SK-N-SH (cell line): ENCODE data around the gene ARHGEF28. TPM values are rescaled to one million over a fixed set of nuclear protein-coding genes. Genes with fewer than 3 reads are reported as not detected.

Experiments
- CTCF ChIA-PET: fragments of 300-600, 350-600 bp; formaldehyde crosslinking; extraction: SDS; loops from one replicate; lab custom pipeline; 2021; lab: Yijun Ruan, JAX
- POLR2A ChIA-PET: fragments of 350-600 bp; sonication (Branson Sonifier 250); formaldehyde crosslinking; extraction: SDS; loops from one replicate; lab custom pipeline; 2020; ENCODE audit warnings: antibody characterized with exemption, inconsistent platforms; lab: Yijun Ruan, JAX
- DNase-seq: peaks from one replicate; pipeline ENCODE4 v3.0.0; 2012
- H2AFZ ChIP-seq: fragments of 200-600 bp; sonication (generic); 2 replicates; pipeline ENCODE4 v1.8.1; 2016; ENCODE audit warnings: antibody characterized with exemption, mild to moderate bottlenecking, low read depth
- H3F3A ChIP-seq: fragments of 200-600 bp; sonication (generic); replicated peaks from 2 replicates; pipeline ENCODE3; 2016; ENCODE audit warnings: antibody characterized with exemption, mild to moderate bottlenecking; ENCODE audit not compliant: insufficient read depth
- H3K27ac ChIP-seq, 2 experiments: fragments of 200-500 bp in 1 of 2; fragments of 200-600 bp in 1 of 2; sonication (Bioruptor generic) in 1 of 2; sonication (generic), shearing (Covaris generic) in 1 of 2; 2 replicates each; pipeline versions ENCODE4 v1.5.1 to v1.6.1; 2014 to 2016; ENCODE audit warnings: low read depth in 2 of 2, inconsistent platforms in 1 of 2, low read length in 1 of 2, mild to moderate bottlenecking in 1 of 2, mixed read lengths in 1 of 2
- H3K27me3 ChIP-seq: fragments of 200-600 bp; sonication (generic), shearing (Covaris generic); 2 replicates; pipeline ENCODE4 v1.6.1; 2016; ENCODE audit warnings: mixed run types; ENCODE audit not compliant: insufficient read depth
- H3K36me3 ChIP-seq, 2 experiments: fragments of 200-500 bp in 1 of 2; fragments of 200-600 bp in 1 of 2; sonication (Bioruptor generic) in 1 of 2; sonication (generic) in 1 of 2; replicated peaks in 1 of 2; 2 replicates each; pipeline versions ENCODE3 to v1.5.1; 2014 to 2016; ENCODE audit warnings: low read length in 1 of 2, mild to moderate bottlenecking in 1 of 2; ENCODE audit not compliant: insufficient read depth in 2 of 2, control insufficient read depth in 1 of 2
- H3K4me1 ChIP-seq, 2 experiments: fragments of 200-500 bp in 1 of 2; fragments of 200-600 bp in 1 of 2; sonication (Bioruptor generic) in 1 of 2; sonication (generic), shearing (Covaris generic) in 1 of 2; 2 replicates each; pipeline versions ENCODE4 v1.5.1 to v1.6.1; 2014 to 2016; ENCODE audit warnings: low read depth in 1 of 2, low read length in 1 of 2, mixed run types in 1 of 2; ENCODE audit not compliant: insufficient read depth in 2 of 2, control insufficient read depth in 1 of 2
- H3K4me2 ChIP-seq: fragments of 200-600 bp; sonication (generic), shearing (Covaris generic); 2 replicates; pipeline ENCODE4 v1.6.1; 2017; ENCODE audit warnings: mixed run types
- H3K4me3 ChIP-seq, 2 experiments: fragments of 200-500 bp in 1 of 2; fragments of 200-600 bp in 1 of 2; sonication (Bioruptor generic) in 1 of 2; sonication (generic), shearing (Covaris generic) in 1 of 2; 2 replicates each; pipeline versions ENCODE4 v1.5.1 to v1.8.1; 2014 to 2016; ENCODE audit warnings: low read depth in 2 of 2, inconsistent platforms in 1 of 2, low read length in 1 of 2, mild to moderate bottlenecking in 1 of 2, mixed read lengths in 1 of 2, moderate library complexity in 1 of 2
- H3K79me2 ChIP-seq: fragments of 200-600 bp; sonication (generic); 2 replicates; pipeline ENCODE4 v1.8.1; 2017; ENCODE audit warnings: mild to moderate bottlenecking; ENCODE audit not compliant: insufficient read depth
- H3K9ac ChIP-seq: fragments of 200-600 bp; sonication (generic); 2 replicates; pipeline ENCODE4 v1.6.1; 2017; ENCODE audit warnings: mixed run types
- H3K9me2 ChIP-seq: fragments of 200-600 bp; sonication (generic); 2 replicates; pipeline ENCODE4 v1.6.1; 2017; ENCODE audit warnings: mixed run types
- H3K9me3 ChIP-seq: fragments of 200-600 bp; sonication (generic); 2 replicates; pipeline ENCODE4 v1.6.1; 2017; ENCODE audit warnings: mixed run types, mild to moderate bottlenecking, moderate library complexity
- H4K20me1 ChIP-seq: fragments of 200-600 bp; sonication (generic); 2 replicates; pipeline ENCODE4 v1.6.1; 2017; ENCODE audit warnings: mild to moderate bottlenecking, mixed run types; ENCODE audit not compliant: insufficient read depth
- EZH2phosphoT487 ChIP-seq: fragments of 200-600 bp; sonication (generic); IDR thresholded peaks from 2 replicates; pipeline ENCODE4 v1.6.1; 2017; ENCODE audit warnings: low read depth, mixed run types, mild to moderate bottlenecking, antibody characterized with exemption, moderate library complexity, borderline replicate concordance
- FOSL2 ChIP-seq: IDR thresholded peaks from 2 replicates; pipeline ENCODE4 v1.4.0; 2012; ENCODE audit warnings: low read depth, mild to moderate bottlenecking, moderate library complexity, borderline replicate concordance
- JUND ChIP-seq: IDR thresholded peaks from 2 replicates; pipeline ENCODE4 v1.4.0; 2012
- MEF2A ChIP-seq: IDR thresholded peaks from 2 replicates; pipeline ENCODE4 v1.4.0; 2012; ENCODE audit warnings: low read depth, borderline replicate concordance
- NFIC ChIP-seq: IDR thresholded peaks from 2 replicates; pipeline ENCODE4 v1.4.0; 2012; ENCODE audit warnings: borderline replicate concordance
- NRF1 ChIP-seq: IDR thresholded peaks from 2 replicates; pipeline ENCODE4 v1.6.1; 2012; ENCODE audit warnings: low read depth, mild to moderate bottlenecking, low read length
- RCOR1 ChIP-seq: fragments of 150-350 bp; IDR thresholded peaks from 2 replicates; pipeline ENCODE4 v1.6.1; 2017; ENCODE audit warnings: antibody characterized with exemption, low read length
- REST ChIP-seq: IDR thresholded peaks from 2 replicates; pipeline ENCODE4 v1.6.1; 2012; ENCODE audit warnings: mild to moderate bottlenecking, low read depth, low read length, moderate library complexity
- RFX5 ChIP-seq: IDR thresholded peaks from 2 replicates; pipeline ENCODE4 v1.6.1; 2012; ENCODE audit warnings: mild to moderate bottlenecking, improper control_type of control experiment, low read length
- SIN3A ChIP-seq: IDR thresholded peaks from 2 replicates; pipeline ENCODE4 v1.6.1; 2012; ENCODE audit warnings: low read depth, mild to moderate bottlenecking, low read length, moderate library complexity, borderline replicate concordance
- SMC3 ChIP-seq: IDR thresholded peaks from 2 replicates; pipeline ENCODE4 v1.6.1; 2012; ENCODE audit warnings: low read depth, low read length, improper control_type of control experiment
- TAF1 ChIP-seq: IDR thresholded peaks from 2 replicates; pipeline ENCODE4 v1.6.1; 2012; ENCODE audit warnings: low read depth, mild to moderate bottlenecking, low read length, moderate library complexity, borderline replicate concordance
- YY1 ChIP-seq: IDR thresholded peaks from 2 replicates; pipeline ENCODE4 v1.4.0; 2012; ENCODE audit warnings: low read depth, mild to moderate bottlenecking
- WGBS: methylation state at CpG from one replicate; pipeline ENCODE4 v1.1.6; 2017; ENCODE audit warnings: low lambda C conversion rate; 5-methylcytosine and 5-hydroxymethylcytosine counted together
- polyA plus RNA-seq, 3 experiments: library from polyadenylated mRNA; depleted of rRNA; stranded (reverse); fragments of >200 nt; gene quantifications; 2 replicates each; pipeline ENCODE4 v1.2.3, GENCODE V29; 2012

ARHGEF28 gene
- polyA plus RNA-seq, 1 of the 3 experiments (the other 2 are of a cell fraction), result 4.2 TPM

- TF ChIP-seq REST (no peak), RFX5 (no peak), FOSL2 (no peak), EZH2phosphoT487 (no peak), TAF1 (no peak)
- Histone ChIP-seq H3K9ac (no peak overlapping the region), H2AFZ (no peak overlapping the region), H3F3A (no peaks in the 10 kb centered on the region), H3K4me1 (no peaks in the 10 kb centered on the region; a peak in 1 of 4 replicates), H3K9me3 (no peaks in the 10 kb centered on the region), H3K4me2 (no peak overlapping the region), H3K27me3 (no peaks in the 10 kb centered on the region), H3K27ac (no peak overlapping the region), H3K36me3 (no peaks in the 10 kb centered on the region), H4K20me1 (no peaks in the 10 kb centered on the region), H3K4me3 (no peak overlapping the region), H3K9me2 (no peaks in the 10 kb centered on the region), H3K79me2 (no peaks in the 10 kb centered on the region)
- POLR2A ChIA-PET, result no interaction called here
- no peak for DNase-seq
- CTCF ChIA-PET, result interaction anchor here (0.9 to 1.9 kb wide), 3 partner anchors 20 to 222 kb away, joined by 3 to 10 read pairs (median 5); no protein-coding TSS in a partner anchor
- 85% methylated on average over 9 of the region's 9 CpGs for WGBS
Measured at GRCh38 chr5:73812962-73813588, 187.1 kb downstream of the ARHGEF28 start.

- H3F3A ChIP-seq, result peaks cover 7% of the 10 kb centered on the region
- 77% methylated on average over 8 of the region's 8 CpGs for WGBS
- ChIA-PET CTCF (interaction anchor here (1.1 to 1.9 kb wide), 2 partner anchors 21 to 224 kb away, joined by 4 to 10 read pairs; no protein-coding TSS in a partner anchor), POLR2A (no interaction called here)
- H3K79me2 ChIP-seq, result no peaks in the 10 kb centered on the region
- no peaks in the 10 kb centered on the region for H3K36me3 ChIP-seq
- no peaks in the 10 kb centered on the region for H4K20me1 ChIP-seq
- no peaks in the 10 kb centered on the region for H3K9me2 ChIP-seq
- no peak for DNase-seq
- H3K4me1 ChIP-seq, result peaks cover 0 to 4% of the 10 kb centered on the region in 2 experiments; a peak in 1 of 4 replicates
- no peak overlapping the region for H3K4me2 ChIP-seq
- H3K27me3 ChIP-seq, result no peaks in the 10 kb centered on the region
- no peak overlapping the region for H3K27ac ChIP-seq
- H3K4me3 ChIP-seq, result no peak overlapping the region
- no peak overlapping the region for H3K9ac ChIP-seq
- H3K9me3 ChIP-seq, result no peaks in the 10 kb centered on the region
- TF ChIP-seq YY1, result no peak
- no peak for TF ChIP-seq MEF2A
- TF ChIP-seq JUND, result no peak
- TF ChIP-seq SMC3, result no peak
- TF ChIP-seq RCOR1, result no peak
- TF ChIP-seq NFIC, result no peak
- no peak for TF ChIP-seq NRF1
- no peak for TF ChIP-seq SIN3A
- H2AFZ ChIP-seq, result no peak overlapping the region
Measured at GRCh38 chr5:73814233-73814846, 188.3 kb downstream of the ARHGEF28 start.
